OCI-LY1 (cell line): ENCODE data around the gene HOXC4.
"Not testable (repeated sequence)": the region's sequence is repeated elsewhere in the genome, so short reads cannot be mapped to it uniquely, and the experiment has no call there.

Source experiments
- H2AFZ ChIP-seq: fragments of 200-600 bp; sonication (generic), shearing (Covaris generic); 2 replicates; pipeline ENCODE4 v1.6.0; 2014; ENCODE audit warnings: antibody characterized with exemption, mild to moderate bottlenecking, low read length
- H3F3A ChIP-seq: fragments of 200-600 bp; sonication (generic), shearing (Covaris generic); 2 replicates; pipeline ENCODE4 v1.6.0; 2014; ENCODE audit warnings: mild to moderate bottlenecking, antibody characterized with exemption, low read length, moderate library complexity; ENCODE audit not compliant: insufficient read depth
- H3K27ac ChIP-seq: fragments of 200-600 bp; sonication (generic); 2 replicates; pipeline ENCODE4 v1.5.1; 2014; ENCODE audit warnings: low read length, mixed run types, mild to moderate bottlenecking, low read depth; ENCODE audit not compliant: poor library complexity, severe bottlenecking
- H3K27me3 ChIP-seq: fragments of 200-600 bp; sonication (generic); 2 replicates; pipeline ENCODE4 v1.6.0; 2014; ENCODE audit warnings: antibody characterized with exemption, mild to moderate bottlenecking, low read length, moderate library complexity; ENCODE audit not compliant: insufficient read depth
- H3K36me3 ChIP-seq: fragments of 200-600 bp; sonication (generic); 2 replicates; pipeline ENCODE4 v1.6.1; 2014; ENCODE audit warnings: mild to moderate bottlenecking, antibody characterized with exemption, low read length, moderate library complexity, mixed read lengths; ENCODE audit not compliant: insufficient read depth
- H3K4me1 ChIP-seq: fragments of 200-600 bp; sonication (generic); 2 replicates; pipeline ENCODE4 v1.5.1; 2014; ENCODE audit warnings: mild to moderate bottlenecking, low read length, moderate library complexity; ENCODE audit not compliant: insufficient read depth, severe bottlenecking
- H3K4me2 ChIP-seq: fragments of 200-600 bp; sonication (generic), shearing (Covaris generic); 2 replicates; pipeline ENCODE4 v1.6.1; 2014; ENCODE audit warnings: low read length
- H3K4me3 ChIP-seq: fragments of 200-600 bp; sonication (generic); 2 replicates; pipeline ENCODE4 v1.5.1; 2014; ENCODE audit warnings: low read length, low read depth, mild to moderate bottlenecking, mixed read lengths; ENCODE audit not compliant: poor library complexity, severe bottlenecking
- H3K79me2 ChIP-seq: fragments of 200-600 bp; shearing (Covaris generic); 2 replicates; pipeline ENCODE4 v1.6.1; 2016; ENCODE audit warnings: mixed run types, low read length, mixed read lengths; ENCODE audit not compliant: insufficient read depth
- H3K9ac ChIP-seq: fragments of 200-600 bp; sonication (generic), shearing (Covaris generic); 2 replicates; pipeline ENCODE4 v1.6.1; 2014; ENCODE audit warnings: mild to moderate bottlenecking, low read length, mixed read lengths
- H3K9me2 ChIP-seq: fragments of 200-600 bp; sonication (generic), shearing (Covaris generic); 2 replicates; pipeline ENCODE4 v1.6.1; 2014; ENCODE audit warnings: low read depth, mild to moderate bottlenecking, low read length, mixed read lengths
- H3K9me3 ChIP-seq: fragments of 200-600 bp; shearing (Covaris generic); 2 replicates; pipeline ENCODE4 v1.6.1; 2014; ENCODE audit warnings: low read length, mixed read lengths
- H4K20me1 ChIP-seq: fragments of 200-600 bp; sonication (generic), shearing (Covaris generic); 2 replicates; pipeline ENCODE4 v1.6.0; 2016; ENCODE audit warnings: mild to moderate bottlenecking, low read length; ENCODE audit not compliant: insufficient read depth
- CTCF ChIP-seq: fragments of 200-600 bp; sonication (generic), shearing (Covaris generic); IDR thresholded peaks from 2 replicates; pipeline ENCODE4 v1.5.1; 2017; ENCODE audit warnings: mild to moderate bottlenecking, antibody characterized with exemption, low read length, moderate library complexity, mixed read lengths
- EZH2 ChIP-seq: fragments of 200-600 bp; sonication (generic), shearing (Covaris generic); IDR thresholded peaks from 2 replicates; pipeline ENCODE4 v1.8.0; 2017; ENCODE audit warnings: borderline replicate concordance, mixed run types, mild to moderate bottlenecking, antibody characterized with exemption, low read length, moderate library complexity, mixed read lengths

Gene HOXC4

DNA sequence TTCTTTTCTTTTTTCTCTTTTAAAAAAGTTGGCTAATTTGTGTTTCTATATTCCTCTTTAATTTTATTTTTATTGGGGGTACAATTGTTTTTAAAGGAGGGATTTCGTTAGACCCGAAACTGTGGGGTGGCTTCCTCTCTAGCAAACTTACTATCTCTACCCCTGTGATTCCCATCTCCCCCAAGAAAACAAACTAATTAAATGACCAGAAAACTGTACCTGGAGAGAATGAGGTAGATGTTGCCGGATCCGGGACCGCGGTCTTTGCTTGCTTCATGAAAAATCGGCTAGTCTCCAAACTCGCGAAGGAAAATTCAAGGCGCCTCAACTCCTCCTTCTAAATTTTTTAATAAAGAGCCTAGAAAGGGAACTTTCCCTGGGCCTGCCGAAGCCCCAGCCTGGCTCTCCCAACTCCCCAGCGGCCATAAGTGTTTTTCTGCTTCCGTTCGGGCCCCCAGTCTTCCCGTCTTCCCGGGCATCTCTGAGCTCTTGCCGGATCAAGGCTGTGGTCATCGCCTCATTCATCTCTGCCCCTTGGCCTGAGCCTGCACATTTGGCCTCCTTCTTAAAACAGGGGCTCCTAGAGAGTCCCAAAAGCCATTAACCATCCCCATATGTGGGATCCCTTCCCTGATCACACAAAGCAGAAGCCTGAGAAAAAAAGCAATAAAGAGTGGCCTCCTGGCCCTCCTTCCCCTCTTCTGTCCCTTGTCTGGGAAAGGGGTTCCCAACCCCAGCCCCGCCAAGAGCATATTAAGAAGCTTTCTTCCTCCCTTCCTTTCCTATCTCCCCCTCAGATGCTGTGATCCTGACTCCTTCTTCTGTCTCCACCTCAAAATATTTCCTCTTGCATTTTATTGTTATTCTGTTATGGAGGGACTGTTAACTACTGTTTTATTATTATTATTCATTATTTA is 26.6 kb downstream of the HOXC4 start:
- not testable (repeated sequence) for H3K4me1 ChIP-seq, H3K4me3 ChIP-seq, H3K36me3 ChIP-seq, H3K9me3 ChIP-seq, H3K79me2 ChIP-seq, H3K4me2 ChIP-seq, H3K27me3 ChIP-seq, H4K20me1 ChIP-seq, H3F3A ChIP-seq, H3K9me2 ChIP-seq, H2AFZ ChIP-seq, H3K27ac ChIP-seq, H3K9ac ChIP-seq

GRCh38 chr12:54081053-54081514 is 27.4 kb downstream of the HOXC4 start:
- not testable (repeated sequence) for H3F3A ChIP-seq, H3K4me2 ChIP-seq, H2AFZ ChIP-seq, H3K4me1 ChIP-seq, H3K9me3 ChIP-seq, H4K20me1 ChIP-seq, H3K79me2 ChIP-seq, H3K36me3 ChIP-seq, H3K9ac ChIP-seq, H3K9me2 ChIP-seq, H3K27ac ChIP-seq, H3K27me3 ChIP-seq, H3K4me3 ChIP-seq

DNA sequence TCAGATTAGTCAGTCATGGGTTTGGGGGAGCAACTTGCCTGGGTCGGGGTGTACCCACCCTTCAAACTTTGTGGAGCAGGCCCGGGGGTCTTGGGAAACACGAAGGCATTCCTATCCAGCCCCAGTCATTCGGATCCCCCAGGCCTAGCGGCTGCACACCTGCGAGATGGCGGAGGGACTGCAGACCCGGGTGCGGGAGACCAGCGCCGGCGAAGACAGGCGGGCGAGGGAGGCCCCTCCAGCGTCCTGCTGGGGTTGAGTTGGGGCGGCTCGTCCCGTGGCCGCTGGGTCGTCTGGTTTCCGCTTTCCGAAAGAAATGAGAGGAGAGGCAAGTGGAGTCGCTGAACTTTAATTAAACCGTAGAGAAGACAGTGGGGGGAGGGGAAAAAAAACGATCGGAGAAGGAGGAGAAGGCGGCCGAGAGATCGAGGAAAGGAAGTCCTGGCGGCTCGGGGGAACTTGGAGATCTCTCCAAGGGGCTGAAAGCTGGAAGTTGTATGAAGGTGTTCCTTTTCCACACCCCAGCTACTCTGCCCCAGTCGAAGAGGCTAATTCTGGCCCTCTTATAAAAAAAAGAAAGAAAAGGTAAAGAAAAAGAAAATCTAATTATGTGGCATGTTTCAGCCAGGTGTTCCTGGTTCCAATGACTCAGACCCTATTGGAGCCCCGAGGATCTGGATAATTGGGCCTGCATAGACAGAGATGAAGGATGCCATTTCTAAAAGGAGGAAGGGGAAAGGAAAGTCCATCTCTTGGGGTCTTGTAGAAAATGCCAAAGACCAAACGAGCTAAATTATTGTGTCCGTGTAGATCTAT is 28.2 kb downstream of the HOXC4 start:
- H3K9ac ChIP-seq, H3F3A ChIP-seq, H3K79me2 ChIP-seq, H3K27me3 ChIP-seq, H2AFZ ChIP-seq, H3K27ac ChIP-seq, H3K9me2 ChIP-seq, H3K4me3 ChIP-seq, H4K20me1 ChIP-seq, H3K4me2 ChIP-seq, H3K36me3 ChIP-seq, H3K4me1 ChIP-seq, H3K9me3 ChIP-seq: not testable (repeated sequence)

DNA sequence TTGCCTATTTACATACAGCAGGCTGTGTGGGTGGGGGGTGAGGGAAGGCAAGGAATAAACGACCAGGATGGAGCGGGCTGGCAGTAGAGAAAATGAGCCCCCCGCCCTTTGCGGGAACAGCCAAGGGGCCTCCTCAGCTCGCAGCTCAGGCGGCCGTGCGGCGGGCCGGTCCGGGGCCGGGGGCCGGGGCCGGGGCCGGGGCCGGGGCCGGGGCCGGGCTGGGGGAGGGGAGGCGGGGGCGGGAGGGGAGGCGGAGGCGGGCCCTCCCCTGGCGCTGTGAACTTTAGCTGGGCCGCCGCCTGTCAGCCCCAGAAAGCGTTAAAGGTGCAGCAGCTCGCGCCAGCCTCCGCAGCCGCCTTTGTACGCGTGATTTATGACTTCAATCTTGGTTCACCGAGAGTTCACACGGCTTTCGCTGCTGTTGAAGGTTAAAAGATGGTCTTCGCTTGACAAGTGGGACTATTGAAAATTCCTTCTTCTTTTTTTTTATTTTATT is 28.8 kb downstream of the HOXC4 start:
- Histone ChIP-seq H3K9ac (no peak overlapping the region), H3K9me2 (no peaks in the 10 kb centered on the region), H4K20me1 (no peaks in the 10 kb centered on the region), H3K27me3 (no peaks in the 10 kb centered on the region; the same call in 1 of the 2 replicates), H3K4me1 (no peaks in the 10 kb centered on the region), H3K4me2 (no peak overlapping the region), H3F3A (no peaks in the 10 kb centered on the region), H3K4me3 (no peak overlapping the region), H3K27ac (no peak overlapping the region), H3K9me3 (no peaks in the 10 kb centered on the region), H2AFZ (no peak overlapping the region), H3K79me2 (no peaks in the 10 kb centered on the region), H3K36me3 (no peaks in the 10 kb centered on the region)
- TF ChIP-seq EZH2 (no peak), CTCF (no peak)

GRCh38 chr12:54088011-54088410 is 34.4 kb downstream of the HOXC4 start:
- H3K4me1 ChIP-seq, H3K36me3 ChIP-seq, H3F3A ChIP-seq, H3K79me2 ChIP-seq, H4K20me1 ChIP-seq, H2AFZ ChIP-seq, H3K9ac ChIP-seq, H3K9me3 ChIP-seq, H3K4me3 ChIP-seq, H3K27ac ChIP-seq, H3K9me2 ChIP-seq, H3K27me3 ChIP-seq, H3K4me2 ChIP-seq: not testable (repeated sequence)

DNA sequence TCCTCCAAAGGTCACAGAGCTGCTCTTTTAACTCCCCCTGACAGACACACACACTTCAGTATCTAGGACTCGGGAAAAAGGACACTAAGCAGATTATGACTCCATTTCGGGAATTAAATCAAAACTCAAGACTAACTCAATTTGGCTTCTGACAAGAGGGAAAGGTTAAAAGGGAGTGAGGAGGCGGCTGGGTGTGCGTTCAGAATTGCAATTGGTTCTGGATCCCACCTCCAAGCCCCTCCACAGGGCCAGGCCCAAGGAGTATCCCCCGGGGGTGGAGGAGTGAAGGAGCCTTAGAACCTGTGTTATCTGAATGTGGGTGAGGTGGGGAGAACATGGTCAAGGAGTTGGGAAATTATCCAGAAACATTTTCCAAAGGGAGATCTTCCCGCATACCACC is 35.8 kb downstream of the HOXC4 start:
- H3K27ac ChIP-seq, H3K4me1 ChIP-seq, H3K79me2 ChIP-seq, H3K36me3 ChIP-seq, H3K9ac ChIP-seq, H3F3A ChIP-seq, H4K20me1 ChIP-seq, H3K27me3 ChIP-seq, H3K4me3 ChIP-seq, H3K4me2 ChIP-seq, H3K9me2 ChIP-seq, H2AFZ ChIP-seq, H3K9me3 ChIP-seq: not testable (repeated sequence)
